ENCODE data around the gene MARK4. TPM values are rescaled to one million over a fixed set of nuclear protein-coding genes. Genes with fewer than 3 reads are reported as not detected.
"Not testable (repeated sequence)": the region's sequence is repeated elsewhere in the genome, so short reads cannot be mapped to it uniquely, and the experiment has no call there.

Gene MARK4
- total RNA-seq, 1 donor from 2014 or later: 16.7 TPM

- intact Hi-C loops (cut with DNase I): no loop called here
- H3K4me3 ChIP-seq: no peak overlapping the region
- H3K4me1 ChIP-seq: no peaks in the 10 kb centered on the region
- no peaks in the 10 kb centered on the region for H3K9me3 ChIP-seq
- H3K27ac ChIP-seq: no peak overlapping the region
- DNase-seq (ENCODE audit: extremely low spot score in 2 of 2): no peak
- no peak for TF ChIP-seq POLR2A (IDR thresholded peaks at IDR 0.05)
- no peak for TF ChIP-seq CTCF (IDR thresholded peaks at IDR 0.05)
- TF ChIP-seq POLR2AphosphoS5 (IDR thresholded peaks at IDR 0.05; ENCODE audit: insufficient read depth in 1 of 2, low read depth in 1 of 2): no peak
- no peaks in the 10 kb centered on the region for H3K27me3 ChIP-seq
- peaks cover 0 to 27% of the 10 kb centered on the region in 2 donors for H3K36me3 ChIP-seq
These were observed 13.8 kb downstream of the MARK4 start for GRCh38 chr19:45264781-45265317.

GRCh38 chr19:45265375-45265774 lies 14.3 kb downstream of the MARK4 start:
- no peak for TF ChIP-seq CTCF (IDR thresholded peaks at IDR 0.05)
- Histone ChIP-seq H3K4me1 (no peaks in the 10 kb centered on the region), H3K9me3 (no peaks in the 10 kb centered on the region), H3K4me3 (no peak overlapping the region), H3K27me3 (no peaks in the 10 kb centered on the region), H3K36me3 (peaks cover 0 to 27% of the 10 kb centered on the region in 2 donors), H3K27ac (no peak overlapping the region)
- intact Hi-C loops (cut with DNase I): no loop called here
- no peak for DNase-seq (ENCODE audit: extremely low spot score in 2 of 2)

- TF ChIP-seq CTCF (IDR thresholded peaks at IDR 0.05) (no peak), POLR2A (IDR thresholded peaks at IDR 0.05) (no peak), POLR2AphosphoS5 (IDR thresholded peaks at IDR 0.05; ENCODE audit: insufficient read depth in 1 of 2, low read depth in 1 of 2) (no peak)
- H3K36me3 ChIP-seq: peaks cover 0 to 39% of the 10 kb centered on the region in 2 donors
- no peaks in the 10 kb centered on the region for H3K4me1 ChIP-seq
- no peak overlapping the region for H3K4me3 ChIP-seq
- no peak overlapping the region for H3K27ac ChIP-seq
- intact Hi-C loops (cut with DNase I): no loop called here
- no peaks in the 10 kb centered on the region for H3K27me3 ChIP-seq
- no peak for DNase-seq (ENCODE audit: extremely low spot score in 2 of 2)
- no peaks in the 10 kb centered on the region for H3K9me3 ChIP-seq
These were observed 16.2 kb downstream of the MARK4 start for GRCh38 chr19:45267296-45267695.

- peaks cover 0 to 59% of the 10 kb centered on the region in 2 donors for H3K36me3 ChIP-seq
- not testable (repeated sequence) for H3K4me1 ChIP-seq; DNase-seq (ENCODE audit: extremely low spot score in 2 of 2); H3K4me3 ChIP-seq; H3K27ac ChIP-seq; H3K27me3 ChIP-seq; H3K9me3 ChIP-seq
- intact Hi-C loops (cut with DNase I): loop anchor here (2.0 kb wide), 1 partner anchor 41 kb away; no protein-coding TSS in a partner anchor
These were observed 18.9 kb downstream of the MARK4 start for GRCh38 chr19:45269939-45270338.

- H3K4me3 ChIP-seq: no peak overlapping the region
- no peak overlapping the region for H3K27ac ChIP-seq
- no peaks in the 10 kb centered on the region for H3K27me3 ChIP-seq
- TF ChIP-seq POLR2A (IDR thresholded peaks at IDR 0.05) (no peak), POLR2AphosphoS5 (IDR thresholded peaks at IDR 0.05; ENCODE audit: insufficient read depth in 1 of 2, low read depth in 1 of 2) (no peak), CTCF (IDR thresholded peaks at IDR 0.05) (no peak)
- no peaks in the 10 kb centered on the region for H3K4me1 ChIP-seq
- no peak for DNase-seq (ENCODE audit: extremely low spot score in 2 of 2)
- intact Hi-C loops (cut with DNase I): no loop called here
- H3K9me3 ChIP-seq: no peaks in the 10 kb centered on the region
- peaks cover 0 to 63% of the 10 kb centered on the region in 2 donors for H3K36me3 ChIP-seq
These were observed 20.1 kb downstream of the MARK4 start for GRCh38 chr19:45271098-45271734.
